ES-I3 (cell line): ENCODE measurements around the gene PPP1R12C.

Experiments
- H3K36me3 ChIP-seq: 2 replicates; pipeline ENCODE4 v1.6.1; 2013; ENCODE audit warnings: mild to moderate bottlenecking, low read length, control low read depth, moderate library complexity; ENCODE audit not compliant: insufficient read depth
- H3K4me1 ChIP-seq: 2 replicates; pipeline ENCODE4 v1.6.1; 2013; ENCODE audit warnings: mild to moderate bottlenecking, control low read depth, low read length; ENCODE audit not compliant: insufficient read depth
- H3K9ac ChIP-seq: 2 replicates; pipeline ENCODE4 v1.6.1; 2013; ENCODE audit warnings: low read depth, mild to moderate bottlenecking, low read length, moderate library complexity
- H3K9me3 ChIP-seq: 2 replicates; pipeline ENCODE4 v1.6.1; 2013; ENCODE audit warnings: mild to moderate bottlenecking, low read length, moderate library complexity; ENCODE audit not compliant: control insufficient read depth, insufficient read depth

PPP1R12C gene

DNA sequence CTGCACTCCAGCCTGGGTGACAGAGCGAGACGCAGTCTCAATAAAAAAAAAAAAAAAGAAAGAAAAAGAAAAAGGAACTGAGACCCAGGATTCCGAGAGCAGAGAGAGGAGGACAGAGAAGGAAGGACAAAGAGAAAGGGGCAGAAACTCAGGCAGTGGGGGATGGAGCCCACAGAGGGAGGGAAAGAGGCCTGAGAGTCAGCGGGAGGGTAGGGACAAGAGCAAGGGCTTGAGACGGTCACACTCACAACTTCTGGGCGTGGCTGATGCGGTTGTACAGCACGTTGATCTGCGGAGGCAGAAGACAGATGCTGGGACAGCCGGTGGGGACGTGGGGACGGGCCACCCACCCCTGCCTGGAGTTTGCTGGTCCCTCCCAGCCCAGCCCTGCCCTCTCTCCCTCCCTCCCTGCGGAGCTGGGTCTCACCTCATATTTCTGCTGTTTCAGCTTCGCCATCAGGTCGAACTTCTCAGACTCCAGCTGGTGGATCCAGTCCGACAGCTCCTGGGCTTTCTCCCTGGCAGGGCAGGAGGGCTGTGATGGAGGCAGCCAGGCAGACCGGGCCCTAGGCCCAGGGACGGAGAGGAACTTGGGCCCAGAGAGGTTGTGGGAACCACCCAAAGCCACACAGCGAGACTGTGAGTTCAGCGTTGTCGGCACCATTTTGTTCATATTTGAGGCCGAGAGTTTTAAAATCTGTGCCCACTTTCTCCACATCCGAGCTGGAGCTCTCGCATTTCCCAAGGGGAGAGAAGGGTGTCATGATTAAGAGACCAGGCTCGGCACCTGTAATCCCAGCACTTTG lies 16.4 kb upstream of the PPP1R12C start:
- no peaks in the 10 kb centered on the region for H3K36me3 ChIP-seq
- H3K9me3 ChIP-seq = no peaks in the 10 kb centered on the region
- H3K9ac ChIP-seq = no peak overlapping the region
- peaks cover 22% of the 10 kb centered on the region for H3K4me1 ChIP-seq

- Histone ChIP-seq H3K9ac (0 out of 2 replicates have a peak overlapping the region, but pooled peaks have one; percentile 6), H3K4me1 (peaks cover 18% of the 10 kb centered on the region), H3K36me3 (no peaks in the 10 kb centered on the region), H3K9me3 (no peaks in the 10 kb centered on the region)
These were observed 15.2 kb upstream of the PPP1R12C start for GRCh38 chr19:55132453-55133129.

DNA sequence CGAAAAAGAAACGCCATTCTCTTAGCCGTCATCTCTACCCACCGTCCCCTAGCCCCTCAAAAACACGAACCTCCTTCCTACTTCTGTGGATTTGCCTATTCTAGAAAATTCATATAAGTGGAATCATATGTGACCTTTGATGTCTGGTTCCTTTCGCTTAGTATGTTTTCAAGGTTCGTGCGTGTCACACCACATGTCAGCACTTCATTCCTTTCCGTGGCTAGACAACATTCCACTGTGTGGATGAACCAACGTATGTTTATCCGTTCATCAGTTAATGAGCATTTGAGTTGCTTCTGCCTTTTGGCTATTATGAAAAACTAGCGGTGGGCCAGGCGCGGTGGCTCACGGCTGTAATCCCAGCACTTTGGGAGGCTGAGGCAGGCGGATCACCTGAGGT lies 14.0 kb upstream of the PPP1R12C start:
- Histone ChIP-seq H3K9me3 (no peaks in the 10 kb centered on the region), H3K36me3 (no peaks in the 10 kb centered on the region), H3K4me1 (peaks cover 18% of the 10 kb centered on the region), H3K9ac (no peak overlapping the region)

- Histone ChIP-seq H3K9ac (peak overlapping the region; percentile 87), H3K36me3 (no peaks in the 10 kb centered on the region), H3K4me1 (peaks cover 9% of the 10 kb centered on the region; the same call in 1 of the 2 replicates), H3K9me3 (no peaks in the 10 kb centered on the region)
These were observed 1.6 kb upstream of the PPP1R12C start for GRCh38 chr19:55119053-55119452.

DNA sequence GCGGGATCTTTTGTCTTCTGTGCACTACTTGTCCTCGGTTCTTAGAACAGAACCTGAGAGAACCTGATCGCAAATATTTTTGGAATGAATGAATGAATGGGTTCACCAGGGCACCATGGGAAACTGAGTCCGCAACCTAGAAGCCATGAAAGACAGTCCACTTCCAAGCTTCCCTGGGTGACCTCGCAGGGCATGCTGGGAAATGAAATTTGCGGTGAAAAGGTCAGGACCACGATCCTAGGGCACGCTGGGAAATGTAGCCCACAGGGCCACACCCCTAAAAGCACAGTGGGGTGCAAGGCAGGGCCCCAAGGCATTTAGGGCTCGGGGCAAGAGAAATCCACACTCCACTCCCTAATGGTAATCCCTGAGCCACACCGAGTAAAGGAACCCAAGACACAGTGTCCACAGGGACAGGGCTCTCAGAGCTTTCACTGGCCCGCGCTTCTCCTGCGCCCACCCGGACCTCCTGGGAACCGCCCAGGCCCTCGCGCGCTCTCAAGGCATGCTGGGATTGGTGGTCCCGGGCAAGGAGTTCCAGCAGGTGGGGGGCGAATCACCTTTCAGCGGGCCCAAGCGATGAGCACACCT lies 1.1 kb upstream of the PPP1R12C start:
- Histone ChIP-seq H3K9ac (peak overlapping the region; percentile 87), H3K4me1 (peaks cover 12% of the 10 kb centered on the region), H3K9me3 (no peaks in the 10 kb centered on the region), H3K36me3 (no peaks in the 10 kb centered on the region)

DNA sequence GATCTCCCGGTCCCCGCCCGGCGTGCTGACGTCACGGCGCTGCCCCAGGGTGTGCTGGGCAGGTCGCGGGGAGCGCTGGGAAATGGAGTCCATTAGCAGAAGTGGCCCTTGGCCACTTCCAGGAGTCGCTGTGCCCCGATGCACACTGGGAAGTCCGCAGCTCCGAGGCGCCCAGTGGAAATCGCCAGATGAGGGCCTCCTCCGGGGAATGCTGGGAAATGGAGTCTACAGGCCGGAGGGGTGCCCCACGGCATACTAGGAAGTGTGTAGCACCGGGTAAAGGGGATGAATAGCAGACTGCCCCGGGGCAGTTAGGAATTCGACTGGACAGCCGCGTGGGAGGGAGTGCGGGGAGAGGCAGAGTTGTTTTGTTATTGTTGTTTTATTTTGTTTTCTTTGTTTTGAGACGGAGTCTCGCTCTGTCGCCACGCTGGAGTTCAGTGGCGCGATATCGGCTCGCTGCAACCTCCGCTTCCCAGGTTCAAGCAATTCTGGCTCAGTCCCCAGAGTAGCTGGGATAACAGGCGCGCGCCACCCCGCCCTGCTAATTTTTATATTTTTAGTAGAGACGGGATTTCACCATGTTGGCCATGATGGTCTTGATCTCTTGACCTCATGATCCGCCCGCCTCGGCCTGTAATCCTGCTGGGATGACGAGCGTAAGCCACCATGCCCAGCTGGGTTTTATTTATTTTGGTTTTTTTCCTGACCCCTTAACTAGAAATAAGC lies 390 bp upstream of the PPP1R12C start:
- Histone ChIP-seq H3K36me3 (no peaks in the 10 kb centered on the region), H3K9me3 (no peaks in the 10 kb centered on the region), H3K9ac (peak overlapping the region; percentile 87; the same call in 1 of the 2 replicates), H3K4me1 (peaks cover 17% of the 10 kb centered on the region)

DNA sequence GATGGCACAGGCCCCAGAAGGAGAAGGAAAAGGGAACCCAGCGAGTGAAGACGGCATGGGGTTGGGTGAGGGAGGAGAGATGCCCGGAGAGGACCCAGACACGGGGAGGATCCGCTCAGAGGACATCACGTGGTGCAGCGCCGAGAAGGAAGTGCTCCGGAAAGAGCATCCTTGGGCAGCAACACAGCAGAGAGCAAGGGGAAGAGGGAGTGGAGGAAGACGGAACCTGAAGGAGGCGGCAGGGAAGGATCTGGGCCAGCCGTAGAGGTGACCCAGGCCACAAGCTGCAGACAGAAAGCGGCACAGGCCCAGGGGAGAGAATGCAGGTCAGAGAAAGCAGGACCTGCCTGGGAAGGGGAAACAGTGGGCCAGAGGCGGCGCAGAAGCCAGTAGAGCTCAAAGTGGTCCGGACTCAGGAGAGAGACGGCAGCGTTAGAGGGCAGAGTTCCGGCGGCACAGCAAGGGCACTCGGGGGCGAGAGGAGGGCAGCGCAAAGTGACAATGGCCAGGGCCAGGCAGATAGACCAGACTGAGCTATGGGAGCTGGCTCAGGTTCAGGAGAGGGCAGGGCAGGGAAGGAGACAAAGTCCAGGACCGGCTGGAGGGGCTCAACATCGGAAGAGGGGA lies 1.1 kb downstream of the PPP1R12C start:
- peak overlapping the region; percentile 52; the same call in 1 of the 2 replicates for H3K9ac ChIP-seq
- H3K9me3 ChIP-seq = no peaks in the 10 kb centered on the region
- peaks cover 19% of the 10 kb centered on the region for H3K4me1 ChIP-seq
- no peaks in the 10 kb centered on the region for H3K36me3 ChIP-seq

- Histone ChIP-seq H3K36me3 (no peaks in the 10 kb centered on the region), H3K9ac (no peak overlapping the region), H3K4me1 (peaks cover 19% of the 10 kb centered on the region)
These were observed 1.9 kb downstream of the PPP1R12C start for GRCh38 chr19:55115446-55116065.

GRCh38 chr19:55114566-55115145 lies 2.8 kb downstream of the PPP1R12C start:
- Histone ChIP-seq H3K9ac (no peak overlapping the region), H3K9me3 (no peaks in the 10 kb centered on the region), H3K36me3 (no peaks in the 10 kb centered on the region), H3K4me1 (peaks cover 19% of the 10 kb centered on the region)

More at GRCh38 chr19:55115446-55116065, 1.9 kb downstream of the PPP1R12C start:
- no peaks in the 10 kb centered on the region for H3K9me3 ChIP-seq

GRCh38 chr19:55113570-55114039 lies 3.8 kb downstream of the PPP1R12C start:
- no peaks in the 10 kb centered on the region for H3K9me3 ChIP-seq
- H3K36me3 ChIP-seq = no peaks in the 10 kb centered on the region
- no peak overlapping the region; the same call in 1 of the 2 replicates for H3K9ac ChIP-seq
- peaks cover 19% of the 10 kb centered on the region for H3K4me1 ChIP-seq

DNA sequence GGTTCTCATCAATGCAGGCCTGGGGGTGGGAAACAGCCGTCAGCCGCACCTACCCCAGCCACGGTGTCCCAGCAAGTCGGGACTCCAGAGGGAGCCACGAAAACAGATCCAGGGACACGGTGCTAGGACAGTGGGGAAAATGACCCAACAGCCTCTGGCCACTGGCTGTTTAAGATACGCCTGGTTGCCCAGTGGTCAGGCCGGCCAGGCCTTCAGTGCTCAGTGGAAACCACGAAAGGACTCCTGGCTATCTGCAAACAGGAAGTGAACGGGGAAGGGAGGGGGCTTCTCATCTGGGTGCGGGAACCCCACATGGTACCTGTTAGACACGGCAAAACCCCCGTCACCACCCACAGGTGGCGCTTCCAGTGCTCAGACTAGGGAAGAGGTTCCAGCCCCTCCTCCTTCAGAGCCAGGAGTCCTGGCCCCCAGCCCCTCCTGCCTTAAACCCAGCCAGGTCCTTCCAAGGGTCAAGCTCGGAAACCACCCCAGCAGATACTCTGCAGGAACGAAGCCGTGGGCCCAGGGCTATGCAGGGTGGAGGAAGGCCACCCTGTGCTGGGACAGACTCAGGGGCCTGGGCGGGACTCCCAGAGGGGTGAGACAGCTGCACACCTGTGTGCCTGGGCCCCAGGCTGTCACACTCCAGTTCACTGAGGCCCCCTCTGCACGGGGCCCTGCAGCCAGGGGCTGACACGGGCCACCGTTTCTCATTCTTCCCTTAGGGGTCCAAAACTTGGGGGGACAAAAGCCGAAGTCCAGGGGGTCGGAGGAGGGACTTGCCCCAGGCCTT lies 4.5 kb downstream of the PPP1R12C start:
- H3K36me3 ChIP-seq = no peaks in the 10 kb centered on the region
- H3K9ac ChIP-seq = no peak overlapping the region; the same call in 1 of the 2 replicates
- no peaks in the 10 kb centered on the region for H3K9me3 ChIP-seq

GRCh38 chr19:55112246-55112776 lies 5.1 kb downstream of the PPP1R12C start:
- Histone ChIP-seq H3K4me1 (peaks cover 19% of the 10 kb centered on the region), H3K36me3 (no peaks in the 10 kb centered on the region), H3K9ac (no peak overlapping the region), H3K9me3 (no peaks in the 10 kb centered on the region)

More for the DNA sequence above, 4.5 kb downstream of the PPP1R12C start:
- peaks cover 19% of the 10 kb centered on the region for H3K4me1 ChIP-seq
